Heart left ventricle (tissue), 16 donors: ENCODE measurements around the gene ACTR1A. TPM values are rescaled to one million over a fixed set of nuclear protein-coding genes. Genes with fewer than 3 reads are reported as not detected.
A peak's percentile ranks its signal among the peaks of the same experiment; 100 is the strongest.

Experiments used
- ATAC-seq, 4 donors: fragments of 200-7000 bp; cut with Tn5 transposase; one replicate each; pipeline ENCODE4 v1.9.1; 2020 to 2022; ENCODE audit warnings: moderate library complexity in 4 of 4, mild to moderate bottlenecking in 3 of 4, moderate number of reproducible peaks in 1 of 4
- DNase-seq, 5 donors: peaks; one replicate each; pipeline ENCODE4 v3.0.0-alpha.2; 2020
- H3K27ac ChIP-seq, 12 donors: fragments of 200-600 bp; sonication (generic) in 4 of 12; one replicate each; pipeline versions ENCODE4 v1.5.0 to v1.8.0; 2016 to 2022; ENCODE audit warnings: mild to moderate bottlenecking in 2 of 12
- H3K27me3 ChIP-seq, 9 donors: fragments of 200-600 bp; sonication (generic) in 2 of 9; one replicate each; pipeline versions ENCODE4 v1.5.1 to v1.8.0; 2016 to 2022; ENCODE audit warnings: mild to moderate bottlenecking in 3 of 9
- H3K36me3 ChIP-seq, 9 donors: fragments of 200-600 bp; sonication (generic) in 2 of 9; one replicate each; pipeline versions ENCODE4 v1.5.0 to v1.8.0; 2018 to 2022; ENCODE audit warnings: mild to moderate bottlenecking in 2 of 9
- H3K4me1 ChIP-seq, 12 donors: fragments of 200-600 bp; sonication (generic) in 4 of 12; one replicate each; pipeline versions ENCODE4 v1.5.0 to v1.8.0; 2016 to 2022; ENCODE audit warnings: mild to moderate bottlenecking in 3 of 12
- H3K4me3 ChIP-seq, 12 donors: fragments of 200-600 bp; sonication (generic) in 4 of 12; one replicate each; pipeline versions ENCODE4 v1.5.0 to v1.8.0; 2017 to 2022; ENCODE audit warnings: mild to moderate bottlenecking in 9 of 12, moderate library complexity in 4 of 12
- H3K9me3 ChIP-seq, 12 donors: fragments of 200-600 bp; sonication (generic) in 4 of 12; one replicate each; pipeline versions ENCODE4 v1.5.0 to v1.8.0; 2016 to 2022; ENCODE audit warnings: mild to moderate bottlenecking in 1 of 12
- CTCF ChIP-seq, 12 donors: fragments of 200-600 bp; sonication (generic) in 4 of 12; IDR thresholded peaks; one replicate each; pipeline versions ENCODE4 v1.5.0 to v1.8.0; 2018 to 2022; ENCODE audit warnings: antibody characterized with exemption in 12 of 12, mild to moderate bottlenecking in 5 of 12
- POLR2A ChIP-seq, 2 donors: fragments of 450-650 bp; IDR thresholded peaks; one replicate each; pipeline ENCODE4 v1.6.1; 2017; ENCODE audit warnings: antibody characterized with exemption in 2 of 2, mild to moderate bottlenecking in 2 of 2, moderate library complexity in 2 of 2
- WGBS, 4 donors: extraction: QIAGEN DNeasy Blood & Tissue Kit in 2 of 4; methylation state at CpG; one replicate each; pipeline versions ENCODE4 v1.1.5 to v1.1.7; 2013 to 2018; 5-methylcytosine and 5-hydroxymethylcytosine counted together
- intact Hi-C, 10 donors: fragments of 100-400 bp; cut with DNase I; formaldehyde crosslinking; loops; one replicate each; pipeline versions ENCODE4 v1.11.1 to v1.14.2; 2022
- microRNA counts, 2 donors: library from miRNA; unstranded; fragments of <30 nt; microRNA quantifications; one replicate each; lab custom pipeline; 2016
- microRNA-seq, 4 donors: library from miRNA; unstranded; fragments of <30 nt; microRNA quantifications; one replicate each; pipeline versions ENCODE4 to v1.2.0, GENCODE V29; 2017 to 2020
- polyA plus RNA-seq, 2 donors: library from polyadenylated mRNA; stranded (reverse); fragments of 200-250 nt; gene quantifications; one replicate each; pipeline ENCODE4 v1.2.3, GENCODE V29; 2013
- total RNA-seq, 9 donors: library from RNA; depleted of rRNA in 2 of 9; stranded (reverse); fragments of >200 nt in 2 of 9; fragmentation: NEBNext Ultra II Directional in 3 of 9; extraction: Animal tissue kit (Norgen Biotek cat#: 25700) in 3 of 9; gene quantifications; one replicate each; pipeline versions ENCODE4 v1.1.0 to v1.2.4, GENCODE V29; 2016 to 2023
- donor health status: ischemic (EF 13 %, LVEDD 7.1; RV severe dilation, severe dysfunction).
- donor health status: healthy with polysubstance abuse.
- donor health status: DM: no; HTN: yes; CAD: no.
- donor health status: DM: no; HTN: no; CAD: no.
- donor health status: ischemic (EF 25% LVEDD 6.9; RV normal size, moderate dysfunction).
- donor health status: ischemic (EF 25% LVEDD 5.7; RV mildly dilated, moderate dysfunction).
- donor health status: healthy.
- donor health status: DM: yes; HTN: yes; CAD: no.
- donor health status: ischemic (EF 35%, LVEDD 5.7; RV mildly dilated, moderate dysfunction).
- donor health status: nonischemic (EF 11% LVEDD 7.7; RV severe dilation, severe dysfunction).
- donor health status: DM: yes; HTN: yes; CAD: no.
- donor health status: PGD.
- donor health status: ischemic (EF 29% LVEDD 5.4; RV normal size, mild dysfunction).
- donor health status: nonischemic (EF 23%, LVEDD 6.1; RV moderate dilation, normal function).

The ACTR1A gene
- total and polyA plus RNA-seq, 11 donors: 100 to 175 (median 119) TPM

- WGBS, 4 donors: 0 to 1% (median 0%) methylated on average over 43 to 52 of the region's 52 CpGs
- H3K27ac ChIP-seq: peak within 1 kb of the TSS; percentile 43 to 91 (median 88)
Measured at GRCh38 chr10:102432162-102432950, 70.2 kb downstream of the ACTR1A start, which contains the start of gene CUEDC2. Gene CUEDC2 (minus strand): TSS chr10:102432574. CDS start chr10:102425188, 7,386 bp downstream.

DNA sequence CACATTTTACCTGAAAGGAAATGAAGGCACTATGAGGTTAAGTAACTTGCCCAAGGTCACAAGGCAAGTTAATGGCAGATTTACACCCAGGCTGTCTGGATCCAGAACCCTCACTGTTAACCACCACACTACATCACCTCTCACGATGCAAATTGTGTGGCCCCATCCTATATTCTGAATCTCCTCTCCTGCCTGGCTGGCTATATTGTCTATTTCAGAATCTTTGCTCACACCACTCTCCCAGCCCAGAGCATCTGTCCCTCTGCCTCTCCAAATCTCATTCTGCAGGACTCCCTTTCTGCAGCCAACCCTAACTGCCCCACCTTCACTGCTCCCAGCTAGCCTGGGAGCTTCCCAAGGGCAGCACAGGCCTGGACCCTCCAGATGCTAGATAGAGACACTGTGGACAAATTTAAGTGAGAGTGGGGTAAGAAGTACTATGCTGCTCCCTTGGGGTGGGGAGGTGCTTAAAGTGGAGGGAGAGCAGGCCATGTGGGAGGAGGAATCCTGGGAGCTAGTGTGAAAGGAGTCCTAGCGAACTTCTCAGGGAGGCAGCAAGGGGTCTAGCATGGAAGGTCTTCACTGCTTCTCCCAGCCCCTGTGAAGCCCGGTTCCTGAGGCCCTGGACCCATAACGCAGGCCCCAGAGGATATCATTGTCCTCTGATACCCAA is 70.9 kb downstream of the ACTR1A start:
- H3K4me1 ChIP-seq: peaks cover 0 to 48% (median 12%) of the 10 kb centered on the region in 12 donors

More at GRCh38 chr10:102432162-102432950, 70.2 kb downstream of the ACTR1A start, which contains the start of gene CUEDC2:
- Histone ChIP-seq H3K9me3 (no peaks in the 10 kb centered on the region), H3K4me1 (peaks cover 0 to 55% (median 12%) of the 10 kb centered on the region in 12 donors), H3K36me3 (no peaks in the 10 kb centered on the region), H3K4me3 (peak within 1 kb of the TSS; percentile 67 to 99 (median 91)), H3K27me3 (peaks cover 0 to 12% (median 0%) of the 10 kb centered on the region in 9 donors)
- TF ChIP-seq POLR2A (IDR thresholded peaks at IDR 0.05): peak in 1 of 2 donors; percentile 66
- no peak for TF ChIP-seq CTCF (IDR thresholded peaks at IDR 0.05)
- intact Hi-C loops: loop anchor here in 1 of 10 donors (2.0 kb wide), 1 partner anchor 70 kb away; the partner anchor contains the start of genes ACTR1A and SUFU
- ATAC-seq (peak; percentile 96 to 98 (median 96)), DNase-seq (peak; percentile 96 to 98 (median 97))

GRCh38 chr10:102429468-102429867 is 73.0 kb downstream of the ACTR1A start:
- TF ChIP-seq POLR2A (IDR thresholded peaks at IDR 0.05) (no peak), CTCF (IDR thresholded peaks at IDR 0.05) (no peak)
- intact Hi-C loops: no loop called here
- ATAC-seq (no peak), DNase-seq (no peak)
- WGBS, 4 donors: 85 to 90% (median 87%) methylated on average over 8 of the region's 8 CpGs
- H3K36me3 ChIP-seq: peaks cover 0 to 8% (median 0%) of the 10 kb centered on the region in 9 donors
- H3K4me3 ChIP-seq: no peak overlapping the region
- H3K27ac ChIP-seq: no peak overlapping the region
- peaks cover 0 to 28% (median 10%) of the 10 kb centered on the region in 12 donors for H3K4me1 ChIP-seq
- no peaks in the 10 kb centered on the region for H3K9me3 ChIP-seq
- peaks cover 0 to 2% (median 0%) of the 10 kb centered on the region in 9 donors for H3K27me3 ChIP-seq

More for the DNA sequence above, 70.9 kb downstream of the ACTR1A start:
- peaks cover 0 to 12% (median 0%) of the 10 kb centered on the region in 9 donors for H3K27me3 ChIP-seq
- DNase-seq: no peak
- no peaks in the 10 kb centered on the region for H3K9me3 ChIP-seq
- peak overlapping the region; percentile 67 to 99 (median 91) for H3K4me3 ChIP-seq
- no peak for TF ChIP-seq CTCF (IDR thresholded peaks at IDR 0.05)
- TF ChIP-seq POLR2A (IDR thresholded peaks at IDR 0.05): no peak
- ATAC-seq: peak; percentile 1 to 11 (median 6)
- 19 to 48% (median 25%) methylated on average over 2 to 4 of the region's 4 CpGs for WGBS, 4 donors
- H3K27ac ChIP-seq: peak overlapping the region; percentile 43 to 91 (median 88)
- intact Hi-C loops: loop anchor here in 1 of 10 donors (1.0 to 2.0 kb wide), 2 partner anchors 9 to 71 kb away; partner anchors contain the start of genes ACTR1A and SUFU
- H3K36me3 ChIP-seq: no peaks in the 10 kb centered on the region

MicroRNAs within 50 kb of the gene (microRNA counts, 767-probe panel; counts per million panel counts)
- microRNA hsa-miR-146b-3p (lab: Ali Mortazavi, UCI) (0 to 71.6 counts per million in 2 donors), microRNA hsa-miR-146b-5p (lab: Ali Mortazavi, UCI) (0 to 71.6 counts per million in 2 donors)

Small RNA genes lying within 50 kb of the gene (microRNA-seq; reads per million reads assigned to microRNA genes)
- 147 to 1,894 (median 211) reads per million in 4 donors for gene MIR146B

Other genes starting within 250 kb of the ACTR1A start
- 10 to 100 TPM in 8 of 9 donors, 1 to 10 TPM in 1; 9.6 to 50.4 (median 17.2) TPM for gene NFKB2, start 107.0 kb downstream of the ACTR1A start, total RNA-seq
- 10 to 100 TPM in 1 of 2 donors, 1 to 10 TPM in 1; 9.6 to 20.1 TPM for gene NFKB2, start 107.0 kb downstream of the ACTR1A start, polyA plus RNA-seq
- gene PSD, start 83.9 kb downstream of the ACTR1A start, total RNA-seq: 1 to 10 TPM in 4 of 9 donors, under 1 TPM in 5; 0.34 to 1.7 (median 0.86) TPM
- gene PSD, start 83.9 kb downstream of the ACTR1A start, polyA plus RNA-seq: under 1 TPM; 0.14 to 0.76 TPM
- gene FBXL15, start 81.9 kb downstream of the ACTR1A start, total RNA-seq: 10 to 100 TPM in 6 of 9 donors, 1 to 10 TPM in 3; 6.6 to 13.9 (median 10.2) TPM
- gene FBXL15, start 81.9 kb downstream of the ACTR1A start, polyA plus RNA-seq: 10 to 100 TPM in 1 of 2 donors, 1 to 10 TPM in 1; 9.9 to 20.0 TPM
- 100 to 1,000 TPM in 1 of 9 donors, 10 to 100 TPM in 8; 62.0 to 107 (median 79.2) TPM for gene CUEDC2, start 70.1 kb downstream of the ACTR1A start, total RNA-seq
- gene CUEDC2, start 70.1 kb downstream of the ACTR1A start, polyA plus RNA-seq: 10 to 100 TPM; 73.4 to 81.2 TPM
- gene C10orf95, start 51.2 kb downstream of the ACTR1A start, total RNA-seq: under 1 TPM in 2 of 9 donors, not detected in 7; 0.18 to 0.21 TPM
- not detected for gene C10orf95, start 51.2 kb downstream of the ACTR1A start, polyA plus RNA-seq
- gene SUFU, start 1.3 kb upstream of the ACTR1A start, total RNA-seq: 10 to 100 TPM in 1 of 9 donors, 1 to 10 TPM in 8; 5.8 to 12.7 (median 7.7) TPM
- gene SUFU, start 1.3 kb upstream of the ACTR1A start, polyA plus RNA-seq: 1 to 10 TPM; 3.7 to 5.3 TPM
- gene TRIM8, start 141.8 kb upstream of the ACTR1A start, total RNA-seq: 100 to 1,000 TPM in 6 of 9 donors, 10 to 100 TPM in 3; 91.5 to 225 (median 107) TPM
- 10 to 100 TPM; 38.9 to 94.6 TPM for gene TRIM8, start 141.8 kb upstream of the ACTR1A start, polyA plus RNA-seq
- gene ARL3, start 211.7 kb upstream of the ACTR1A start, total RNA-seq: 10 to 100 TPM in 7 of 9 donors, 1 to 10 TPM in 2; 5.8 to 17.0 (median 12.6) TPM
- gene ARL3, start 211.7 kb upstream of the ACTR1A start, polyA plus RNA-seq: 10 to 100 TPM in 1 of 2 donors, 1 to 10 TPM in 1; 9.0 to 19.3 TPM
- 1 to 10 TPM in 7 of 9 donors, under 1 TPM in 2; 0.50 to 7.2 (median 2.4) TPM for gene SFXN2, start 211.9 kb upstream of the ACTR1A start, total RNA-seq
- 1 to 10 TPM; 1.8 to 5.9 TPM for gene SFXN2, start 211.9 kb upstream of the ACTR1A start, polyA plus RNA-seq
- gene WBP1L, start 241.2 kb upstream of the ACTR1A start, total RNA-seq: 10 to 100 TPM; 18.5 to 75.1 (median 27.6) TPM
- gene WBP1L, start 241.2 kb upstream of the ACTR1A start, polyA plus RNA-seq: 10 to 100 TPM; 10.7 to 28.5 TPM